Stomach smooth muscle (tissue), 2 donors: Measurements from ENCODE around the gene AKR1C2.
"Not testable (repeated sequence)": the region's sequence is repeated elsewhere in the genome, so short reads cannot be mapped to it uniquely, and the experiment has no call there.

Experiments used
- H3K27ac ChIP-seq: one replicate; pipeline ENCODE4 v1.7.0; 2013; ENCODE audit warnings: mild to moderate bottlenecking, low read length, inconsistent platforms
- H3K27me3 ChIP-seq, 2 donors: one replicate each; pipeline ENCODE4 v1.7.0; 2013; ENCODE audit warnings: low read length in 2 of 2; ENCODE audit not compliant: insufficient read depth in 2 of 2, control insufficient read depth in 1 of 2
- H3K36me3 ChIP-seq, 2 donors: one replicate each; pipeline ENCODE4 v1.7.0; 2013; ENCODE audit warnings: low read length in 2 of 2; ENCODE audit not compliant: control insufficient read depth in 2 of 2, insufficient read depth in 2 of 2
- H3K4me1 ChIP-seq: one replicate; pipeline ENCODE4 v1.7.0; 2013; ENCODE audit warnings: low read length; ENCODE audit not compliant: control insufficient read depth, insufficient read depth
- H3K4me3 ChIP-seq, 2 donors: one replicate each; pipeline ENCODE4 v1.7.0; 2013; ENCODE audit warnings: low read length in 2 of 2
- H3K9ac ChIP-seq, 2 donors: one replicate each; pipeline ENCODE4 v1.7.0; 2013; ENCODE audit warnings: low read length in 2 of 2, mild to moderate bottlenecking in 1 of 2
- H3K9me3 ChIP-seq, 2 donors: one replicate each; pipeline ENCODE4 v1.7.0; 2013; ENCODE audit warnings: low read length in 2 of 2; ENCODE audit not compliant: control insufficient read depth in 2 of 2
- donor health status: healthy.
- donor health status: Pancreatic carcinoma.

AKR1C2 gene

DNA sequence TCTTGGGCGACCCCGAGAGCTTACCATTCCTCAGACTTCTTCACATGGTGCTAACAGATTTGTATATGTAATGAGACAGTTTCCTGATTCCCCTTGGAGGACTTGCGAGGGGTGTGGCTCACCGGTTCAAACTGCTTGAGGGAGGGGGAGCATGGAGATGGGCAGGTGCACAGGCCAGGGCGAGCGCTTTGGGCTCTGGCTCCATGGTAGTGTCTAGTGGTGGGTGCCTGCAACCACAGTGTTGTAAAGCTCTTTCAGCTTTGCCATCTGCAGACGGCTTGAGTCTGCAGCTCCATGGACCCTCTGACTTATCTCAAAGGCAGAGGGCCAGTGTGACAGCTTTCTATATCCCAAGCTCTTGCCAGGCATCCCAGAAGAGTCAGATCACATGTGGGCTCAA is 47.6 kb downstream of the AKR1C2 start:
- not testable (repeated sequence) for H3K4me3 ChIP-seq

DNA sequence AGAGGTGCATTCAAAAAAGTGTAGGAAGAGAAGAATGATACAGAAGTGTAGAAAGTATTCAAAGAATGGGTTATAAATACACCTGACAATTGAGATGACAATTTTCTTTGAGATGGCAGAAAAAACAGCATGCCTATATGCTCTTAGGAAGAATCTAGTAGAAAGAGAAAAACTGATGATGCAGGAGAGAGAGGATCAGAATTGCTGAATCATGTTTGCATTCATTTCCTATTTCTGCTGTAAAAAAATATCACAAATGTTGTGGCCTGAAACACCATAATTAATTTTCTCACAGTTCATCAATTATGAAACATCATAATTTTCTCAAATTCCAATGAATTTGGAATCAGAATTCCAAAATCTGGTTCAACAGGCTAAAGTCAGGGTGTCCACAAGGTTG is 50.3 kb downstream of the AKR1C2 start:
- Histone ChIP-seq H3K4me3 (no peak overlapping the region), H3K9me3 (no peaks in the 10 kb centered on the region), H3K9ac (no peak overlapping the region), H3K27me3 (no peaks in the 10 kb centered on the region), H3K36me3 (no peaks in the 10 kb centered on the region), H3K27ac (no peak overlapping the region), H3K4me1 (peaks cover 15% of the 10 kb centered on the region)

More for the DNA sequence above, 47.6 kb downstream of the AKR1C2 start:
- H3K27me3 ChIP-seq, H3K27ac ChIP-seq, H3K9me3 ChIP-seq, H3K36me3 ChIP-seq, H3K4me1 ChIP-seq, H3K9ac ChIP-seq: not testable (repeated sequence)

DNA sequence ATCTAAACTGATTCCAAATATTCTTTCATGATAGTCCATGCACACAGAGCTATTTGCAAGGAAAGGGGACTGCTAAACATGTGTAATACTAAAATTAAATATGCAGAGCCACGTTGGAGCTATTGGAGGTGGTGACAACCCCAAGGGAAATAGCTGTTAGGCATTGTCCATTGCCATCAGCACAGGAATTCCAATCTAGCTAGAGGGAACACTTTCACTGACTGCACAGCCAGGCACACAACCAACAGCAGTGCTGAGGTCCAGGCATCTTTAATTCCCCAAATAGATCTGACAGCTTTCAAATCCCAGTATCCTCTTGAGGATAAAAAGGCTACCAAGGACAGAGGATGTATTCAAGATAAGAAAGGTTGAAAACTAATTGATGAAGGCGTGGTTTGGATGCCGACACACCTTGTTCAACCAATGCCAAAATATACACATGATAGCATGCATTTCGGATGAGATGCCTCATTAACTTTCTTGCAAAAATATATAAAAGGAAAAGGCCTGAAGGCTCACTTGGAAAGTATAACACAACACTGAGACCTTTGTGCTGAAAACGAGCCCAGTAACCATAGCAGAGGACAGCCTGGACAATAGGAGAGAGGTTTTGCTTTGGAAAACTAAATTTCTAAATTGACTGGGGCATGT is 52.0 kb downstream of the AKR1C2 start:
- H3K4me3 ChIP-seq = not testable (repeated sequence)

DNA sequence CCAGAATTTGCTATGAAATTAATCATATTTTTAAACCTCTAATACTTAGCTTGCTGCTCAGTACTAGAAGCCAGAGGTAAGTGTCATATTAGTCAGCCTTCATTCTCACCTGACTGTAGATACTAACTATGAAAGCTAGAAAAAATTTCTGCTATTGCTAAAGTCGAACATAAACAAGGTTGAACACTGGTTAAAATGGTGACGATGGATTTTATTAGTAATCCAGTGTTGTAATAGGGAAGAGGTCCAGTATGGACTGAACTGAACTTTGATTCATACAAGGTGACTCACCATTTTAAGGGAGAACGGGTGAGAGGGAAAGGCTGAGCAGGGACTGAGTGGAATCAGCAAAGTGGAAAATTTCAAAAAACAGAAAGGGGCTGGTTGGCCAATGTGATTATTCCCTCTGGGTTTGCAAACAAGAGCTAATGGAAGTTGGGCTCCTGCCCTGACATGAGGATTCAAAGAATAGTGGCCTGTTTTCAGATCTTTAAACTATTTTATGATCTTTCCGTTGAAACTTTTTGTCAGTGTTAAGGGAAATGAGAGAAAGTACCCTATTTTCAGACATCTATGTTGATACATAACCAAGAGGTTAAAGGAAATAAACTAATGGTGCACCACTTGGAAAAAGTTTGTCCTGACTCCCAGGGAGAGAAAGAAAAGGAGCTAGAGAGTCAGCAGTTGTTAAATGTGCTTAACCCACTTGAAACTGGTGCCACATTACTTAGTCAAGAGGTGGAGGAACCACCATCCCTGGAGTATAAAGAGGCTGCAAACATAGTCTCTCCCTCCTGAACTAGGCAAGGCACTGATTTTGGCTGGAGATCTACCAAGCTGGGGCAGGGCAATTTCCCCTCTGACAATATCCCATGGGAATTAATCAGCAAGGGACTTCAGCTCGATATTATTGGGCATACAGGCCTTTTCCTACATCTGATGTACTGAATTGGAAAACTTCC is 55.7 kb downstream of the AKR1C2 start:
- Histone ChIP-seq H3K9me3 (no peaks in the 10 kb centered on the region), H3K9ac (no peak overlapping the region), H3K27me3 (no peaks in the 10 kb centered on the region), H3K27ac (peak overlapping the region; percentile 56), H3K36me3 (no peaks in the 10 kb centered on the region), H3K4me1 (peaks cover 29% of the 10 kb centered on the region), H3K4me3 (peak overlapping the region in 1 of 2 donors; percentile 9)

More for the DNA sequence above, 52.0 kb downstream of the AKR1C2 start:
- H3K27me3 ChIP-seq, H3K36me3 ChIP-seq, H3K27ac ChIP-seq, H3K9ac ChIP-seq, H3K9me3 ChIP-seq: not testable (repeated sequence)
- peaks cover 20% of the 10 kb centered on the region for H3K4me1 ChIP-seq

DNA sequence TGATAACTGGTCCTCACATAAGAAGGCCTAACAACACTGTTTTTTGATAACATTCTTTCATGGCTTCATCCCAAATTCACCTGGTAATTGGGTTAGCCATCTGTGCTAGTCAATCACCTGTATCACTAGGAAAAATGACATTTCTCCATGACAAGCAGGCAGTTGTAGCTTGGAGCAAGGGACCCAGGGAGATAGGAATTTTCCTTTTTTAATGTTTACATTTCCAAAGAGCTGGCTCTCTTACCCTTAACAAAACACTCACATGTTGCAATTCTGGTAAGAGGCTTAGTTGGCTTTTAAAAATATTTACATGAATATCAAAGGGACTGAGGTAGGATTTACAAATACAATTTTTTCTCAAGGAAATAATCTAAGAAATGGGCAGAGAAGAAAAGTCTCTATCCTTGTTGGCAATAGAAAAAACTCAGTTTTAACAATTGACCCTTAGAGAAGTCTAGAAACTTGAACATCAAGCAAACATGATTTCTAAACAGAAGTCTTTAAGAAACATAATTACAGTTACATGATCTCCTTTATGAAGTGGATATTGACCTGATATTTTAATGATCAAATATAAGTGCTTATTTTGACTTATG is 56.5 kb downstream of the AKR1C2 start:
- H3K27ac ChIP-seq = peak overlapping the region; percentile 56
- no peaks in the 10 kb centered on the region for H3K36me3 ChIP-seq
- peaks cover 32% of the 10 kb centered on the region for H3K4me1 ChIP-seq
- peak overlapping the region in 1 of 2 donors; percentile 9 for H3K4me3 ChIP-seq
- H3K9me3 ChIP-seq = no peaks in the 10 kb centered on the region
- H3K27me3 ChIP-seq = no peaks in the 10 kb centered on the region
- no peak overlapping the region for H3K9ac ChIP-seq

DNA sequence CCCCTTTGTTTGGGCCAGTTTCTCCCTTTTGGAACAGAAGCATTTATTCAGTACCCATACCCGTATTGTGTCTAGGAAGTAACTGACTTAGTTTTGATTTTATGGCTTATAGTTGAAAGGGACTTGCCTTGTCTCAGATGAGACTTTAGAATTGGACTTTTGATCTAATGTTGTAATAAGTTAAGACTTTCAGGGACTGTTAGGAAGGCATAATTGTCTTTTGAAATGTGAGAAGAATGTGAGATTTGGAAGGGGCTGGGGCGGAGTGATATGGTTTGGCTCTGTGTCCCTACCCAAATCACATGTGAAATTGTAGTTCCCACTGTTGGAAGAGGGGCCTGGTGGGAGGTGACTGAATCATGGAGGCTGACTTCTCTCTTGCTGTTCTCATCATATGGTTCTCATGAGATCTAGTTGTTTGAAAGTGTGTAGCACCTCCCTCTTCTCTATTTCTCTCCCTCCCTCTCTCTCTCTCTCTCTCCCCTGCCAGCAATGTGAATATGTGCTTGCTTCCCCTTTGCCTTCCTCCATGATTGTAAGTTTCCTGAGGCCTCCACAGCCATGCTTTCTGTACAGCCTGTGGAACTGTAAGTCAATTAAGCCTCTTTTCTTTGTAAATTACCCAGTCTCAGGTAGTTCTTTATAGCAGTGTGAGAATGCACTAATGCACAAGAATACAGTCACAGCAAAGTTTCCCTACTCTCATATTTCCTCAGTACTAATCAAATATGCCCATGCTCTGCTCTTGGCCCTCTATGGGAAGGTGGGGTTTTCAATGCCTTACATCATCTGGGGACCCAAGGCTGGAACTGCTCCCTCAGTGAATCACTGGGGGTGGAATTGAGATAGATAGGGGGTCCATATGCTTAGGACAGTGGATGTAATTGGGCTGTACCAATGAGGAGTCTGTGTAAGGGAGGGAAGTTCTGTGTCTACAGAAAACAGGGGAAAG is 57.6 kb downstream of the AKR1C2 start:
- H3K36me3 ChIP-seq = no peaks in the 10 kb centered on the region
- H3K27ac ChIP-seq = peak overlapping the region; percentile 11
- no peak overlapping the region for H3K4me3 ChIP-seq
- no peaks in the 10 kb centered on the region for H3K27me3 ChIP-seq
- no peaks in the 10 kb centered on the region for H3K9me3 ChIP-seq
- H3K4me1 ChIP-seq = peaks cover 29% of the 10 kb centered on the region
- no peak overlapping the region for H3K9ac ChIP-seq

DNA sequence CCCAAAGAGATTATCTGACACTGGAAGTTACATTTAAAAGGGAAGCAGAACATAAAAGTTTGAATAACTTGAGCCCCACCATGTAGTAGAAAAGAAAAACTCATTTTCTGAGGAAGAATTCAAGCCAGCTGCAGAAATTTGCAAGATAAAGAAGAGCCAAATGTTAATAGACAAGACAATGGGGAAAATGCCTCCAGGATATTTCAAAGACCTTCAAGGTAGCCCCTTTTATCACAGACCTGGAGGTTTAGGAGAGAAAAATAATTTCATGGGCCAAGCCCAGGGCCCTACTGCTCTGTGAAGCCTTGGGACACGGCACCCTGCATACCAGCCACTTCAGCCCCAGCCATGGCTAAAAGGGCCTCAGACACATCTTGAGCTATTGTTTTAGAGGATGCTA is 58.8 kb downstream of the AKR1C2 start:
- Histone ChIP-seq H3K9ac (no peak overlapping the region), H3K9me3 (no peaks in the 10 kb centered on the region), H3K27ac (peak overlapping the region; percentile 31), H3K36me3 (no peaks in the 10 kb centered on the region), H3K4me3 (no peak overlapping the region), H3K4me1 (peaks cover 19% of the 10 kb centered on the region), H3K27me3 (no peaks in the 10 kb centered on the region)

DNA sequence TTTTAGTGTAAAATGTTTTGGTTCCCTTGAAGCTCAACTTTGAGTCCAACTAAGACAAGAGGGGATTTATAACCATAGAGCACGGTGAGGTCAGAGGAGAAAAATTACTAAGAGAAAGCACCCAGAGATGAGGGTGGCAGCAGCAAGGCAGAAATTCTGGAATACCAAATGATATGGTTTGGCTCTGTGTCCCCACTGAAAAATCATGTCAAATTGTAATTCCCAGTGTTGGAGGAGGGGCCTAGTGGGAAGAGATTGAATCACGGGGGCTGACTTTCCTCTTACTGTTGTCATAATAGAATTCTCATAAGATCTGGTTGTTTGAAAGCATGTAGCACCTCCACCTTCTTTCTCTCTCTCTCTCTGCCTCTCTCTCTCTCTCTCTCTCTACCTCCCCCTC is 59.8 kb downstream of the AKR1C2 start:
- Histone ChIP-seq H3K9ac (no peak overlapping the region), H3K4me1 (peaks cover 19% of the 10 kb centered on the region), H3K36me3 (no peaks in the 10 kb centered on the region), H3K27me3 (no peaks in the 10 kb centered on the region), H3K4me3 (no peak overlapping the region), H3K27ac (peak overlapping the region; percentile 53), H3K9me3 (no peaks in the 10 kb centered on the region)

DNA sequence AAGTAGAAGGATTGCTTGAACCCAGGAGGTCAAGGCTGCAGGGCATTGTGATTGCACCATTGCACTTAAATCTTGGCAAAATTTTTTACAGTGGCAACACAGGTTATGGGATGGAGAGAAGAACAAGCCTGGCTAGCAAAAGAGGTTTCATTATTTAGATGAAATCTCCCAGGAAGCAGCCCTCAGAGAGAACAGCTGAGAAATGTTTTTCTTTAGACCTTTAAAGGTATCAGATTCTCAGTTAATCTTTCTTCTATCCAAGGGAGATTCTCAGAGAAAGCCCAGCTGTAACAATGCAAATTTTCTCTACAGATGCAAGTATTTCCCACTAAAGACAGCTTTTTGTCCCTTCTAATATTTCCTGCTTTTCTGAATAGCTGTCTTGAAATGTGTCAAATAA is 60.2 kb downstream of the AKR1C2 start:
- Histone ChIP-seq H3K4me1 (peaks cover 17% of the 10 kb centered on the region), H3K27ac (peak overlapping the region; percentile 53)
- not testable (repeated sequence) for H3K27me3 ChIP-seq, H3K36me3 ChIP-seq, H3K9ac ChIP-seq, H3K9me3 ChIP-seq, H3K4me3 ChIP-seq

DNA sequence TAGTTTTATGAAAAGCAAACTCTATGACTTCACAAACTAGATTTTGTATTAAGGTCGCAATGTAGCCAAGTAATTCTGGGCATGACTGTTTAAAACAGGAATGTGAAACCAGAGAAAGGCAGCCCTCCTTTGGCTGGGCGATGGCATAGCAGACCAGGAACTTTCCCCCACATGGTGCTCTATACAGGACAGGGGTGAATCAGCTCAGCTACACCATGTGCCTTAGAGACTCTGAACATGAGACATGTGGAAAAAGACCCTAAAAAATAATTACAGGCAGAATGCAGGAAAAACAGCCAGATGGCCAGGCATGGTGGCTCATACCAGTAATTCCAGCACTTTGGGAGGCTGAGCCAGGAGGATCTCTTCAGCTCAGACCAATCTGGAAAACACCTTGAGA is 60.7 kb downstream of the AKR1C2 start:
- Histone ChIP-seq H3K4me1 (peaks cover 12% of the 10 kb centered on the region), H3K27ac (peak overlapping the region; percentile 53)
- not testable (repeated sequence) for H3K9ac ChIP-seq, H3K9me3 ChIP-seq, H3K36me3 ChIP-seq, H3K4me3 ChIP-seq, H3K27me3 ChIP-seq
